Measurements from ENCODE around the gene HFM1. TPM values are rescaled to one million over a fixed set of nuclear protein-coding genes. Genes with fewer than 3 reads are reported as not detected.
"Not testable (repeated sequence)": the region's sequence is repeated elsewhere in the genome, so short reads cannot be mapped to it uniquely, and the experiment has no call there.

The HFM1 gene
- total and polyA plus RNA-seq, 4 experiments from 2014 or later, result not detected

GRCh38 chr1:91314643-91315042 is 90.0 kb downstream of the HFM1 start:
- no peak overlapping the region for H3K27ac Mint-ChIP-seq
- no peaks in the 10 kb centered on the region for H3K4me1 ChIP-seq (ENCODE audit: insufficient read depth, low read length)
- ChIA-PET POLR2A (ENCODE audit: partially characterized antibody) (no interaction called here), CTCF (ENCODE audit: partially characterized antibody) (no interaction called here)
- H3K36me3 Mint-ChIP-seq, result no peaks in the 10 kb centered on the region
- H3K4me1 Mint-ChIP-seq, result no peaks in the 10 kb centered on the region
- no peak overlapping the region for H3K27ac ChIP-seq (ENCODE audit: low read depth, low read length)
- H3K9me3 ChIP-seq (ENCODE audit: control insufficient read depth in 1 of 2, low read length in 2 of 2), result no peaks in the 10 kb centered on the region
- H3K27me3 Mint-ChIP-seq, result peaks cover 15 to 19% of the 10 kb centered on the region in 2 donors
- H3K9me3 Mint-ChIP-seq, result peaks cover 0 to 9% (median under 1%) of the 10 kb centered on the region in 8 donors
- no peaks in the 10 kb centered on the region for H3K36me3 ChIP-seq (ENCODE audit: insufficient read depth, low read length)
- intact Hi-C loops (cut with micrococcal nuclease), result no loop called here
- H3K4me3 ChIP-seq (ENCODE audit: low read length in 2 of 2), result no peak overlapping the region
- DNase-seq, result no peak
- H3K27me3 ChIP-seq (ENCODE audit: insufficient read depth, low read length), result no peaks in the 10 kb centered on the region
- H3K4me3 Mint-ChIP-seq, result no peak overlapping the region

GRCh38 chr1:91311672-91312071 is 93.0 kb downstream of the HFM1 start:
- intact Hi-C loops (cut with micrococcal nuclease), result no loop called here
- H3K4me3 Mint-ChIP-seq, result no peak overlapping the region
- DNase-seq, result no peak
- Histone ChIP-seq H3K27ac (ENCODE audit: low read depth, low read length) (no peak overlapping the region), H3K36me3 (ENCODE audit: insufficient read depth, low read length) (no peaks in the 10 kb centered on the region), H3K4me3 (ENCODE audit: low read length in 2 of 2) (no peak overlapping the region), H3K4me1 (ENCODE audit: insufficient read depth, low read length) (no peaks in the 10 kb centered on the region), H3K9me3 (ENCODE audit: control insufficient read depth in 1 of 2, low read length in 2 of 2) (no peaks in the 10 kb centered on the region), H3K27me3 (ENCODE audit: insufficient read depth, low read length) (no peaks in the 10 kb centered on the region)
- ChIA-PET POLR2A (ENCODE audit: partially characterized antibody) (no interaction called here), CTCF (ENCODE audit: partially characterized antibody) (no interaction called here)
- peaks cover 8 to 22% of the 10 kb centered on the region in 2 donors for H3K27me3 Mint-ChIP-seq
- no peaks in the 10 kb centered on the region for H3K36me3 Mint-ChIP-seq
- H3K27ac Mint-ChIP-seq, result no peak overlapping the region
- H3K4me1 Mint-ChIP-seq, result no peaks in the 10 kb centered on the region
- H3K9me3 Mint-ChIP-seq, result peaks cover 0 to 21% (median 12%) of the 10 kb centered on the region in 8 donors

- H3K27ac ChIP-seq (ENCODE audit: low read depth, low read length), result no peak overlapping the region
- no peak overlapping the region for H3K4me3 ChIP-seq (ENCODE audit: low read length in 2 of 2)
- no peak overlapping the region for H3K4me3 Mint-ChIP-seq
- no peaks in the 10 kb centered on the region for H3K4me1 ChIP-seq (ENCODE audit: insufficient read depth, low read length)
- H3K9me3 Mint-ChIP-seq, result peaks cover 0 to 26% (median 12%) of the 10 kb centered on the region in 8 donors
- no peak for DNase-seq
- no peaks in the 10 kb centered on the region for H3K9me3 ChIP-seq (ENCODE audit: control insufficient read depth in 1 of 2, low read length in 2 of 2)
- CTCF ChIA-PET (ENCODE audit: partially characterized antibody), result no interaction called here
- H3K4me1 Mint-ChIP-seq, result no peaks in the 10 kb centered on the region
- H3K27me3 Mint-ChIP-seq, result peaks cover 8 to 15% of the 10 kb centered on the region in 2 donors
- no peak overlapping the region for H3K27ac Mint-ChIP-seq
- no peaks in the 10 kb centered on the region for H3K36me3 ChIP-seq (ENCODE audit: insufficient read depth, low read length)
- no peaks in the 10 kb centered on the region for H3K36me3 Mint-ChIP-seq
- POLR2A ChIA-PET (ENCODE audit: partially characterized antibody), result no interaction called here
- intact Hi-C loops (cut with micrococcal nuclease), result no loop called here
- no peaks in the 10 kb centered on the region for H3K27me3 ChIP-seq (ENCODE audit: insufficient read depth, low read length)
These were observed 96.1 kb downstream of the HFM1 start for GRCh38 chr1:91308544-91308943.

DNA sequence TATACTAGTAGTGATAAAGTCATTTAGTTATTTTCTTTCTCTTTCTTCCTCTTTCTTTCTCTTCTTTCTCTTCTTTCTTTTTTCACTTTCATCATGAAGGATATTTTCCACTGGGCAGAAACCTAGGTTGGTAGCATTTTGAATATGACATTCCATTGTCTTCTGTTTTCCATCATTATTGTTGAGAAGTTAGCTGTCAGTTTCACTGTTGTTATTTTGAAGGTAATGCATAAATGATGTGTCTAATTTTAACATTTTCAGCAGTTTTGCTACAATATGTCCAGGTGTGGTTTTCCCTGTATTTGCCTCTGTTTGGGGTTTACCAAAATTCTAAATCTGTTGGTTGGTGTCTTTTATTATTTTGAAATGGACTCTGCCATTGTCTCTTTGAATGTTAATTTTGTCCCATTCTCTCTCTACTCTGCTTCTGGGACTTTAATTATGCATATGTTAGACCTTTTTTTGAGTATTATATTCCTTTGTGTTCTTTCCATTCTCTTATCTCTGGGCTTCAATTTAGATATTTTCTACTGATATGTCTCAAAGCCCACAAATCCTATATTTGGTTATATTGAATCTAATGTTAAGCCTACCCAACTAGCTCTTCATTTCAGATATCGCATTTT is 96.7 kb downstream of the HFM1 start:
- no peaks in the 10 kb centered on the region for H3K27me3 ChIP-seq (ENCODE audit: insufficient read depth, low read length)
- intact Hi-C loops (cut with micrococcal nuclease), result no loop called here
- no peak overlapping the region for H3K27ac ChIP-seq (ENCODE audit: low read depth, low read length)
- H3K9me3 Mint-ChIP-seq, result peaks cover 0 to 27% (median 12%) of the 10 kb centered on the region in 8 donors
- no peaks in the 10 kb centered on the region for H3K36me3 ChIP-seq (ENCODE audit: insufficient read depth, low read length)
- CTCF ChIA-PET (ENCODE audit: partially characterized antibody), result no interaction called here
- POLR2A ChIA-PET (ENCODE audit: partially characterized antibody), result no interaction called here
- H3K4me1 ChIP-seq (ENCODE audit: insufficient read depth, low read length), result no peaks in the 10 kb centered on the region
- no peak for DNase-seq
- H3K36me3 Mint-ChIP-seq, result no peaks in the 10 kb centered on the region
- H3K27me3 Mint-ChIP-seq, result peaks cover 7 to 14% of the 10 kb centered on the region in 2 donors
- H3K27ac Mint-ChIP-seq, result no peak overlapping the region
- no peaks in the 10 kb centered on the region for H3K4me1 Mint-ChIP-seq
- no peaks in the 10 kb centered on the region for H3K9me3 ChIP-seq (ENCODE audit: control insufficient read depth in 1 of 2, low read length in 2 of 2)
- no peak overlapping the region for H3K4me3 Mint-ChIP-seq
- H3K4me3 ChIP-seq (ENCODE audit: low read length in 2 of 2), result no peak overlapping the region

DNA sequence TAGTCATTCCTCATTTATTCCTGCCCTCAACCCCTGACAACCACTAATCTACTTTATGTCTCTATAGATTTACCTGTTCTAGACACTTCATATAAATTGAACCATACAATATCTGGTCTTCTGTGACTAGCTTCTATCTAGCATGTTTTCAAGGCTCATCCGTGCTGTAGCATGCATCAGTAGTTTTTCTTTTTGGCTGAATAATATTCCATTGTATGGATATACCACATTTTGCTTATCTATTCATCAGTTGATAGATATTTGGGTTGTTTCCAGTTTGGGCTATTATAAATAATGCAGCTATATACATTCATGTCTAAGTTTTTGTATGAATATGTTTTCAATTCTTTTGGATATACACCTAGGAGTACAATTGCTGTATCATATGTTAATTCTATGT is 101.5 kb downstream of the HFM1 start:
- no peaks in the 10 kb centered on the region for H3K4me1 Mint-ChIP-seq
- H3K27me3 ChIP-seq (ENCODE audit: insufficient read depth, low read length), result no peaks in the 10 kb centered on the region
- peaks cover 0 to 24% (median 11%) of the 10 kb centered on the region in 8 donors for H3K9me3 Mint-ChIP-seq
- no peak overlapping the region for H3K4me3 ChIP-seq (ENCODE audit: low read length in 2 of 2)
- peaks cover 0 to 1% of the 10 kb centered on the region in 2 donors for H3K36me3 Mint-ChIP-seq
- no peaks in the 10 kb centered on the region for H3K36me3 ChIP-seq (ENCODE audit: insufficient read depth, low read length)
- no peak overlapping the region for H3K27ac ChIP-seq (ENCODE audit: low read depth, low read length)
- no peak overlapping the region for H3K4me3 Mint-ChIP-seq
- CTCF ChIA-PET (ENCODE audit: partially characterized antibody), result no interaction called here
- POLR2A ChIA-PET (ENCODE audit: partially characterized antibody), result no interaction called here
- peaks cover 2% of the 10 kb centered on the region in 2 donors for H3K27me3 Mint-ChIP-seq
- intact Hi-C loops (cut with micrococcal nuclease), result no loop called here
- no peaks in the 10 kb centered on the region for H3K4me1 ChIP-seq (ENCODE audit: insufficient read depth, low read length)
- no peaks in the 10 kb centered on the region for H3K9me3 ChIP-seq (ENCODE audit: control insufficient read depth in 1 of 2, low read length in 2 of 2)
- no peak for DNase-seq
- no peak overlapping the region for H3K27ac Mint-ChIP-seq

GRCh38 chr1:91288843-91289553 is 115.6 kb downstream of the HFM1 start:
- POLR2A ChIA-PET (ENCODE audit: partially characterized antibody); H3K9me3 Mint-ChIP-seq; H3K27ac ChIP-seq (ENCODE audit: low read depth, low read length); DNase-seq; H3K27ac Mint-ChIP-seq; H3K4me1 Mint-ChIP-seq; H3K4me1 ChIP-seq (ENCODE audit: insufficient read depth, low read length); H3K9me3 ChIP-seq (ENCODE audit: control insufficient read depth in 1 of 2, low read length in 2 of 2); H3K27me3 ChIP-seq (ENCODE audit: insufficient read depth, low read length); H3K27me3 Mint-ChIP-seq; H3K4me3 Mint-ChIP-seq; H3K36me3 Mint-ChIP-seq; H3K36me3 ChIP-seq (ENCODE audit: insufficient read depth, low read length); CTCF ChIA-PET (ENCODE audit: partially characterized antibody); H3K4me3 ChIP-seq (ENCODE audit: low read length in 2 of 2): not testable (repeated sequence)
- intact Hi-C loops (cut with micrococcal nuclease), result loop anchor here (10.0 kb wide), 1 partner anchor 706 kb away; no protein-coding TSS in a partner anchor

GRCh38 chr1:91286962-91287317 is 117.7 kb downstream of the HFM1 start:
- H3K4me1 Mint-ChIP-seq; H3K27ac Mint-ChIP-seq; H3K9me3 ChIP-seq (ENCODE audit: control insufficient read depth in 1 of 2, low read length in 2 of 2); H3K9me3 Mint-ChIP-seq; H3K27me3 Mint-ChIP-seq; H3K36me3 Mint-ChIP-seq; H3K4me3 Mint-ChIP-seq; H3K4me1 ChIP-seq (ENCODE audit: insufficient read depth, low read length); H3K27ac ChIP-seq (ENCODE audit: low read depth, low read length); CTCF ChIA-PET (ENCODE audit: partially characterized antibody); H3K4me3 ChIP-seq (ENCODE audit: low read length in 2 of 2); H3K36me3 ChIP-seq (ENCODE audit: insufficient read depth, low read length); H3K27me3 ChIP-seq (ENCODE audit: insufficient read depth, low read length); DNase-seq; POLR2A ChIA-PET (ENCODE audit: partially characterized antibody): not testable (repeated sequence)
- intact Hi-C loops (cut with micrococcal nuclease), result loop anchor here (10.0 kb wide), 1 partner anchor 708 kb away; no protein-coding TSS in a partner anchor

Measured in CD4-positive, alpha-beta memory T cell (primary cell).